HEK293T (cell line): ENCODE results near the gene ASPDH.

ENCODE experiments used
- FOXK2 ChIP-seq: fragments of 450-650 bp; IDR thresholded peaks from 2 replicates; pipeline ENCODE4 v1.6.1; 2016; ENCODE audit warnings: mild to moderate bottlenecking
- FOXM1 ChIP-seq: fragments of 450-650 bp; IDR thresholded peaks from 2 replicates; pipeline ENCODE4 v1.6.1; 2017; ENCODE audit warnings: mild to moderate bottlenecking, borderline replicate concordance
- SP1 ChIP-seq: fragments of 450-650 bp; IDR thresholded peaks from 2 replicates; pipeline ENCODE4 v1.6.1; 2017
- SUZ12 ChIP-seq: fragments of 450-650 bp; IDR thresholded peaks from 2 replicates; pipeline ENCODE4 v1.6.1; 2016; ENCODE audit warnings: mild to moderate bottlenecking

- TF ChIP-seq FOXM1: no peak
- TF ChIP-seq SP1: no peak
- no peak for TF ChIP-seq FOXK2
- TF ChIP-seq SUZ12: no peak
Measured at GRCh38 chr19:50553134-50553703, 39.5 kb upstream of the ASPDH start.
